Uterus (tissue), 2 donors: ENCODE measurements around the gene KRTAP4-1.

ENCODE experiments used
- CTCF ChIP-seq, 4 experiments: fragments of 200-600 bp in 2 of 4; fragments of 450-650 bp in 2 of 4; sonication (generic) in 2 of 4; IDR thresholded peaks; one replicate each; pipeline ENCODE4 v1.5.1; 2016 to 2019; ENCODE audit warnings: antibody characterized with exemption in 4 of 4, mild to moderate bottlenecking in 2 of 4, moderate library complexity in 1 of 4
- POLR2A ChIP-seq, 2 donors: fragments of 450-650 bp; IDR thresholded peaks; one replicate each; pipeline ENCODE4 v1.6.1; 2016; ENCODE audit warnings: antibody characterized with exemption in 2 of 2, mild to moderate bottlenecking in 1 of 2, moderate library complexity in 1 of 2

- TF ChIP-seq CTCF (IDR thresholded peaks at IDR 0.05) (no peak), POLR2A (IDR thresholded peaks at IDR 0.05) (no peak)
Observed at GRCh38 chr17:41140360-41141131, 44.2 kb downstream of the KRTAP4-1 start, which contains the start of gene KRTAP4-6.
